ENCODE measurements around the gene DNAH7.

- TF ChIP-seq USF2 (IDR thresholded peaks at IDR 0.05; ENCODE audit: borderline replicate concordance, low read depth, low read length) (no peak), ZSCAN29 (IDR thresholded peaks at IDR 0.05) (no peak), SP1 (IDR thresholded peaks at IDR 0.05; ENCODE audit: low read depth, low read length) (no peak), NR2C2 (IDR thresholded peaks at IDR 0.05; ENCODE audit: borderline replicate concordance, control insufficient read depth, insufficient read length, low read depth) (no peak), ELK1 (IDR thresholded peaks at IDR 0.05; ENCODE audit: low read depth, low read length) (no peak)
- TF ChIP-seq, protein P1, sequence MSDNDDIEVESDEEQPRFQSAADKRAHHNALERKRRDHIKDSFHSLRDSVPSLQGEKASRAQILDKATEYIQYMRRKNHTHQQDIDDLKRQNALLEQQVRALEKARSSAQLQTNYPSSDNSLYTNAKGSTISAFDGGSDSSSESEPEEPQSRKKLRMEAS (IDR thresholded peaks at IDR 0.05; ENCODE audit: low read depth, low read length) = no peak
These were observed 272.8 kb downstream of the DNAH7 start for GRCh38 chr2:195795879-195796278.
